ENCODE measurements around the gene PARD6B. TPM values are rescaled to one million over a fixed set of nuclear protein-coding genes. Genes with fewer than 3 reads are reported as not detected.
"Not testable (repeated sequence)": the region's sequence is repeated elsewhere in the genome, so short reads cannot be mapped to it uniquely, and the experiment has no call there.

The PARD6B gene
- total RNA-seq, 6 experiments from 2014 or later, result 0.24 to 0.68 (median 0.51) TPM

DNA sequence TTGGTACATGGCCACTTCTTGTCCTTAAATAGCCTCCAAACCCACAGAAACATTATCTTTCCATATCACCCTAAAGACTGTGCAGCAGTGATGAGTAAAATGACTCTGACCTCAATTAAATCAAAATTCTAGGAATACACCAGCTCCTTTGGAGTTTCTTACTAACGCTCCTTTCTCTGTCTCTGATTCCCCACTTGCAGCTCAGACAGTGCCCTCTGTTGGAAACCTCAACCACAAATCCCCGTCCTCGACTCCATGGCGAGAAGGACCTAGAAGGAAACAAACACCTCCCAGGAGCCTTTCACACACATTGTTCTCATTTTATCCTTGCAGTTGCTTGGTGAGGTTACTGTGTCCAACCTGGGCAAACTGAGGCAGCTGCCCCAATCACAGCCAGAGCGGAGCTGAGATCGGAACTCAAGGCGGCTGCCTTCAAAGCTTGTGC is 17.7 kb upstream of the PARD6B start:
- peak; percentile 71 for TF ChIP-seq CTCF (IDR thresholded peaks at IDR 0.05)
- peaks cover 35% of the 10 kb centered on the region for H3K4me1 Mint-ChIP-seq (ENCODE audit: low read depth)
- no peak overlapping the region for H3K4me3 Mint-ChIP-seq
- no peak overlapping the region for H3K27ac Mint-ChIP-seq
- H3K36me3 Mint-ChIP-seq (ENCODE audit: low read depth), result no peaks in the 10 kb centered on the region
- H3K27me3 Mint-ChIP-seq (ENCODE audit: insufficient read depth), result peaks cover 6% of the 10 kb centered on the region
- peak; percentile 40 for DNase-seq
- no peaks in the 10 kb centered on the region for H3K9me3 Mint-ChIP-seq

- H3K27me3 Mint-ChIP-seq (ENCODE audit: insufficient read depth); H3K36me3 Mint-ChIP-seq (ENCODE audit: low read depth); H3K27ac Mint-ChIP-seq: not testable (repeated sequence)
Observed at GRCh38 chr20:50714426-50714825, 17.0 kb upstream of the PARD6B start.

GRCh38 chr20:50715694-50716093 is 15.7 kb upstream of the PARD6B start:
- no peak for TF ChIP-seq CTCF (IDR thresholded peaks at IDR 0.05)
- no peaks in the 10 kb centered on the region for H3K9me3 Mint-ChIP-seq
- no peaks in the 10 kb centered on the region for H3K36me3 Mint-ChIP-seq (ENCODE audit: low read depth)
- no peak for DNase-seq
- no peak overlapping the region for H3K4me3 Mint-ChIP-seq
- peaks cover 6% of the 10 kb centered on the region for H3K27me3 Mint-ChIP-seq (ENCODE audit: insufficient read depth)
- H3K4me1 Mint-ChIP-seq (ENCODE audit: low read depth), result peaks cover 23% of the 10 kb centered on the region
- no peak overlapping the region for H3K27ac Mint-ChIP-seq

More at GRCh38 chr20:50714426-50714825, 17.0 kb upstream of the PARD6B start:
- H3K4me3 Mint-ChIP-seq, H3K9me3 Mint-ChIP-seq, DNase-seq: not testable (repeated sequence)
- peaks cover 29% of the 10 kb centered on the region for H3K4me1 Mint-ChIP-seq (ENCODE audit: low read depth)

DNA sequence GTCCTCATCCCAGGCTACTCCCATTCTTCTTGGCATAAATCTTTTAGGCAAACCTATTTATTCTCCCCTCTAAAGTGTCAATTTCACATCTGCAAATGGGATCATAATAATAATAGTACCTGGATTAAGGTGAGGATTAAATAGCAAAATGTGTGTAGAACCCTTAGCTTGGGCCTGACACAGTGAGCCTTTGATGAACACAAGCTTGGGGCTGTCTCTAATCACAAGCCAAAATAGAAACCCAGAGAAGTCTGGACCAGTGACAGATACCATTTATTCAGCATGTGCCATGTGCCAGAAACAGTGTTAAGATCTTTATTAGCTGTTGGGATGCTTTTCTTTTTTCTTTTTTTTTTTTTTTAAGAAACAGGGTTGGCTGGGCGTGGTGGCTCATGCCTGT is 14.9 kb upstream of the PARD6B start:
- peaks cover 3% of the 10 kb centered on the region for H3K27me3 Mint-ChIP-seq (ENCODE audit: insufficient read depth)
- H3K27ac Mint-ChIP-seq, result no peak overlapping the region
- peaks cover 16% of the 10 kb centered on the region for H3K4me1 Mint-ChIP-seq (ENCODE audit: low read depth)
- H3K36me3 Mint-ChIP-seq (ENCODE audit: low read depth), result no peaks in the 10 kb centered on the region
- H3K4me3 Mint-ChIP-seq, result no peak overlapping the region
- no peak for DNase-seq
- TF ChIP-seq CTCF (IDR thresholded peaks at IDR 0.05), result no peak
- no peaks in the 10 kb centered on the region for H3K9me3 Mint-ChIP-seq

DNA sequence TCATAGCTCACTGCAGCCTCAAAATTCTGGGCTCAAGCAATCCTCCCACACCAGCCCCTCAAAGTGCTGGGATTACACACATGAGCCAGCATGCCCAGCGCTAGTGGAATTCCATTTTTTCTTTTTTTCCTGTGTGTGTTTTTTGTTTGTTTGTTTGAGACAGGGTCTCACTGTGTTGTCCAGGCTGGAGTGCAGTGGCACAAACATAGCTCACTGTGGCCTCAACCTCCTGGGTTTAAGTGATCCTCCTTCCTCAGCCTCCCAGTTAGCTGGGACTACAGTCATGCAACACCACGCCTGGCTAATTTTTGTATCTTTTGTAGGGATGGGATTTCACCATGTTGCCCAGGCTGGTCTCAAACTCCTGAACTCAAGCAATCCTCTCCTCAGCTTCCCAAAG is 14.1 kb upstream of the PARD6B start:
- DNase-seq, result no peak
- H3K27me3 Mint-ChIP-seq (ENCODE audit: insufficient read depth), result peaks cover 3% of the 10 kb centered on the region
- no peaks in the 10 kb centered on the region for H3K36me3 Mint-ChIP-seq (ENCODE audit: low read depth)
- TF ChIP-seq CTCF (IDR thresholded peaks at IDR 0.05), result no peak
- H3K9me3 Mint-ChIP-seq, result no peaks in the 10 kb centered on the region
- peaks cover 21% of the 10 kb centered on the region for H3K4me1 Mint-ChIP-seq (ENCODE audit: low read depth)
- H3K4me3 Mint-ChIP-seq, result no peak overlapping the region
- H3K27ac Mint-ChIP-seq, result no peak overlapping the region

- H3K9me3 Mint-ChIP-seq, result no peaks in the 10 kb centered on the region
- H3K27me3 Mint-ChIP-seq (ENCODE audit: insufficient read depth), result peaks cover 2% of the 10 kb centered on the region
- peak; percentile 22; the same call in 1 of the 2 replicates for TF ChIP-seq CTCF (IDR thresholded peaks at IDR 0.05)
- no peak overlapping the region for H3K27ac Mint-ChIP-seq
- peaks cover 19% of the 10 kb centered on the region for H3K4me1 Mint-ChIP-seq (ENCODE audit: low read depth)
- no peak overlapping the region for H3K4me3 Mint-ChIP-seq
- no peak for DNase-seq
- H3K36me3 Mint-ChIP-seq (ENCODE audit: low read depth), result no peaks in the 10 kb centered on the region
Observed at GRCh38 chr20:50717974-50718761, 13.2 kb upstream of the PARD6B start.
